C4-2B (cell line): ENCODE data around the gene NF2.

Experiments
- H3K27ac ChIP-seq: fragments of 450-650 bp; 2 replicates; pipeline ENCODE4 v1.5.1; 2017
- CTCF ChIP-seq: fragments of 450-650 bp; conservative IDR thresholded peaks from 2 replicates; pipeline ENCODE4 v1.5.1; 2017; ENCODE audit warnings: mild to moderate bottlenecking
- ZFX ChIP-seq: fragments of 450-650 bp; IDR thresholded peaks from 2 replicates; pipeline ENCODE4 v1.6.1; 2017

The NF2 gene

DNA sequence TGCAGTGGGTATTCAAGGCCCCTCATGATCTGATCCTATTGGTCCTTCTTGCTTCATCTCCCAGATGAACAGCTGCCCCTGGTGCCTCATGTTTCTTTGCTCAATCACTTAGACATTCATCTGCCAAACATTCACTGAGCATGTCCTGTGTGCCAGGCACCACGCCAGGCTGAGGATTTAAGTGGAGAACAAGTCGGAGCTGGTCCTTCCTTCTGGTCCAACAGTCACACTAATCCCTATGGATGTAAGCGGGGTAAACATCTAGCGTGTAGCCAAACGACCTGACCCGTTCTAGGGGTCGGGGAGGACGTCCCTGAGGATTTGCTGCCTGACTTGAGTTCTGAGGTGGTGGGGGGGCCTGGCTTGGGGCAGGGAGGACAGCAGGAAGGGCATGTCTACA, 141.5 kb downstream of the NF2 start:
- TF ChIP-seq CTCF (no peak), ZFX (no peak)
- H3K27ac ChIP-seq: no peak overlapping the region

DNA sequence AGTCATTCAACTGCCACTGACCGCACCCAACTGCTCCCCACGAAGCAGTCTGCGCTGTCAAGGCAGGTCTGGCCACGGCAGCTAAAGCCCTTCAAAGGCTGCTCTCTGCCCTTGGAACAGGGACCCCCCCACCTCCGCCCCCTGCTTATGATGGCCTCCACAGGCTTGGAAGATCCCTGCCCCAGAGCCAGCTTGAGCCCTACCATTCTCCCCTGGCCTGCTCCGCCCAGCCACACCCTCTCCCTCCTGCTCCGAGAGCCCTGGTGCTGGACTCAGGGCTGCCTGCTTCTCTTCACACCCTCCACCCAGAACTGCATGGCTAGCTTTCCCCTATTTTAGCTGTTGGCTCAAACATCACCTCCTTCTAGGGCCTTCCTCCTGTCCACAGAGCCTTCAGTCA, 144.4 kb downstream of the NF2 start:
- H3K27ac ChIP-seq: no peak overlapping the region
- TF ChIP-seq ZFX (no peak), CTCF (no peak)
